ENCODE data around the gene GPR61. TPM values are rescaled to one million over a fixed set of nuclear protein-coding genes. Genes with fewer than 3 reads are reported as not detected.

Gene GPR61
- total RNA-seq, 1 experiment from 2014 or later = not detected

DNA sequence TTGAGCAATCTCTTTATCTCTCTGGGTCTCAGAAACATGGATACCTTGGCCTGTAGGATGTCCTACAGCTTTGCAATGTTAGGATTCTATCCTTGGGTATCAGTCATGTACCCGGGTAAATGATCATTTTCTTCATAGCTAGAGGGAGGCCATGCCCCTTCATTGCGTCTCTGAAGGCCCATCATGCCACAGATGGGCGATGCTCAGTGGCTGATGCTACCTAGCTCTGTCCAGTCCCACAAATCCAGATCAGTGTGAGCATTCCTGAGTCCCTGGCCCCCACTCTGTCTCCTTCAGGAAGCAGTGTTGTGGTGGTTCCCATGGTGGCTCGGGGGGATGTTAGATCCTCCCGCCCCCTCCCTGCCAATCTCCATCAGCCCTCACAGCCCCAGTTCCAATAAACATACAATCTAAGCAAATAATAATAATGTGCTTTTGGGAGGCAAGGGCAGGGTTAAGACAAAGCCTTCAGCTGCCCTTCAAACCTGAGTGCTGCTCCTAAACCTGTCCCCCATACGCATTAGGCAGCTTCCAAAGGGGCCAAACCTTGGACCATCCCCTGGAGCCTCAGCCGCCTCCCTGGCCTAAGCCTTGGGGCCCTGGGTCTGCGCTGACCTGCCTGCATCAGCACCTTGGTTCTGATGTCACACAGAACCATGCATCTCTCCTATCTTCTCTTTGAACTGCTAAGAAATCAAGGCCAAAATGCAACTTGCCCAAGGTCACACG, 681 bp upstream of the GPR61 start:
- Histone ChIP-seq H3K27ac (no peak overlapping the region), H3F3A (ENCODE audit: insufficient read depth, low read depth) (no peaks in the 10 kb centered on the region), H3K79me2 (ENCODE audit: low read depth) (no peaks in the 10 kb centered on the region), H3K4me2 (no peak overlapping the region), H4K20me1 (ENCODE audit: insufficient read depth) (no peaks in the 10 kb centered on the region), H3K4me3 (no peak overlapping the region), H3K9me3 (ENCODE audit: insufficient read depth, low read depth) (no peaks in the 10 kb centered on the region), H3K36me3 (ENCODE audit: low read depth) (no peaks in the 10 kb centered on the region), H3K27me3 (ENCODE audit: insufficient read depth, low read depth) (peaks cover 24% of the 10 kb centered on the region), H3K9me2 (ENCODE audit: insufficient read depth) (peaks cover 4% of the 10 kb centered on the region; the same call in 1 of the 2 replicates), H3K4me1 (replicated peaks; ENCODE audit: insufficient read depth) (no peaks in the 10 kb centered on the region), H2AFZ (no peak overlapping the region)
- no TSS peak for BruUV-seq (replicated peaks)
- intact Hi-C loops (cut with micrococcal nuclease; ENCODE audit: unreplicated experiment) = no loop called here
- ChIA-PET CTCF (no interaction called here), POLR2A (ENCODE audit: unreplicated experiment) (interaction anchor here (0.6 kb wide), 1 partner anchor 30 kb away, joined by 6 read pairs; the partner anchor contains the start of gene AMIGO1)
- no peak for DNase-seq
- no peak for TF ChIP-seq EZH2 (IDR thresholded peaks at IDR 0.05; ENCODE audit: low read depth)
- TF ChIP-seq, protein P1, sequence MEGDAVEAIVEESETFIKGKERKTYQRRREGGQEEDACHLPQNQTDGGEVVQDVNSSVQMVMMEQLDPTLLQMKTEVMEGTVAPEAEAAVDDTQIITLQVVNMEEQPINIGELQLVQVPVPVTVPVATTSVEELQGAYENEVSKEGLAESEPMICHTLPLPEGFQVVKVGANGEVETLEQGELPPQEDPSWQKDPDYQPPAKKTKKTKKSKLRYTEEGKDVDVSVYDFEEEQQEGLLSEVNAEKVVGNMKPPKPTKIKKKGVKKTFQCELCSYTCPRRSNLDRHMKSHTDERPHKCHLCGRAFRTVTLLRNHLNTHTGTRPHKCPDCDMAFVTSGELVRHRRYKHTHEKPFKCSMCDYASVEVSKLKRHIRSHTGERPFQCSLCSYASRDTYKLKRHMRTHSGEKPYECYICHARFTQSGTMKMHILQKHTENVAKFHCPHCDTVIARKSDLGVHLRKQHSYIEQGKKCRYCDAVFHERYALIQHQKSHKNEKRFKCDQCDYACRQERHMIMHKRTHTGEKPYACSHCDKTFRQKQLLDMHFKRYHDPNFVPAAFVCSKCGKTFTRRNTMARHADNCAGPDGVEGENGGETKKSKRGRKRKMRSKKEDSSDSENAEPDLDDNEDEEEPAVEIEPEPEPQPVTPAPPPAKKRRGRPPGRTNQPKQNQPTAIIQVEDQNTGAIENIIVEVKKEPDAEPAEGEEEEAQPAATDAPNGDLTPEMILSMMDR (conservative IDR thresholded peaks at IDR 0.05) = no peak

- DNase-seq = no peak
- H3K27me3 ChIP-seq (ENCODE audit: insufficient read depth, low read depth) = peaks cover 24% of the 10 kb centered on the region
- ChIA-PET CTCF (no interaction called here), POLR2A (ENCODE audit: unreplicated experiment) (no interaction called here)
- no peaks in the 10 kb centered on the region for H3K79me2 ChIP-seq (ENCODE audit: low read depth)
- peaks cover 4% of the 10 kb centered on the region; the same call in 1 of the 2 replicates for H3K9me2 ChIP-seq (ENCODE audit: insufficient read depth)
- no peaks in the 10 kb centered on the region for H3F3A ChIP-seq (ENCODE audit: insufficient read depth, low read depth)
- H3K4me3 ChIP-seq = no peak overlapping the region
- H3K36me3 ChIP-seq (ENCODE audit: low read depth) = no peaks in the 10 kb centered on the region
- no peaks in the 10 kb centered on the region for H4K20me1 ChIP-seq (ENCODE audit: insufficient read depth)
- no peaks in the 10 kb centered on the region for H3K9me3 ChIP-seq (ENCODE audit: insufficient read depth, low read depth)
- no peak overlapping the region for H3K27ac ChIP-seq
- TF ChIP-seq EZH2 (IDR thresholded peaks at IDR 0.05; ENCODE audit: low read depth) = no peak
- TF ChIP-seq, protein P1 (conservative IDR thresholded peaks at IDR 0.05) = no peak
- no TSS peak for BruUV-seq (replicated peaks)
- intact Hi-C loops (cut with micrococcal nuclease; ENCODE audit: unreplicated experiment) = no loop called here
- H2AFZ ChIP-seq = no peak overlapping the region
- 0 out of 2 replicates have a peak, but pooled peaks cover 3% of the 10 kb centered on the region for H3K4me1 ChIP-seq (replicated peaks; ENCODE audit: insufficient read depth)
- H3K4me2 ChIP-seq = no peak overlapping the region
Measured at GRCh38 chr1:109541102-109541501, 1.4 kb downstream of the GPR61 start.

DNA sequence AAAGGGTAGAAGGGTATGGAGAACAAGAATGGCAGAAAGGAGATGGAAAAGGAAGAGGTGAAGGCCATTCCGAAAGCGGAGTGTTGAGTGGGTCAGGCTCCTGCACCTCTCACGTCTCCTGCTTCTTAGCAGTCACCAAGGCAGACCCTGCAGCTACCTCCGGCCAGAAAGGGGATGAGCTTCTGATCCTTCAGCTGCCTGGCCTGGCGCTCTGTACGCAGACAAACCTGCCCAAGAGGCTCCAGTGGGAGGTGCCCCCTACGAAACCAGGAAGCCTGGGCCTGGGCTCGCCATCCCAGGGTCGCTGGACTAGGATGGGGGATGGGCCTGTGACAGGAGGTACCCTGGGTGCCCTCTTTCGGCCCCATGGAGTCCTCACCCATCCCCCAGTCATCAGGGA, 3.0 kb downstream of the GPR61 start:
- peaks cover 12% of the 10 kb centered on the region for H3K79me2 ChIP-seq (ENCODE audit: low read depth)
- H3K27me3 ChIP-seq (ENCODE audit: insufficient read depth, low read depth) = peaks cover 24% of the 10 kb centered on the region
- H3K4me2 ChIP-seq = no peak overlapping the region
- no peaks in the 10 kb centered on the region for H4K20me1 ChIP-seq (ENCODE audit: insufficient read depth)
- CTCF ChIA-PET = no interaction called here
- H3K9me2 ChIP-seq (ENCODE audit: insufficient read depth) = peaks cover 4% of the 10 kb centered on the region; the same call in 1 of the 2 replicates
- DNase-seq = no peak
- intact Hi-C loops (cut with micrococcal nuclease; ENCODE audit: unreplicated experiment) = no loop called here
- H3K9me3 ChIP-seq (ENCODE audit: insufficient read depth, low read depth) = no peaks in the 10 kb centered on the region
- no peak overlapping the region for H3K27ac ChIP-seq
- H2AFZ ChIP-seq = no peak overlapping the region
- H3F3A ChIP-seq (ENCODE audit: insufficient read depth, low read depth) = 0 out of 2 replicates have a peak, but pooled peaks cover 8% of the 10 kb centered on the region
- H3K4me1 ChIP-seq (replicated peaks; ENCODE audit: insufficient read depth) = peaks cover 14% of the 10 kb centered on the region
- POLR2A ChIA-PET (ENCODE audit: unreplicated experiment) = no interaction called here
- no peak overlapping the region for H3K4me3 ChIP-seq
- no peaks in the 10 kb centered on the region for H3K36me3 ChIP-seq (ENCODE audit: low read depth)
- BruUV-seq (replicated peaks) = no TSS peak
- TF ChIP-seq, protein P1 (conservative IDR thresholded peaks at IDR 0.05) = no peak
- no peak for TF ChIP-seq EZH2 (IDR thresholded peaks at IDR 0.05; ENCODE audit: low read depth)
